ENCODE measurements around the gene MCM9. TPM values are rescaled to one million over a fixed set of nuclear protein-coding genes. Genes with fewer than 3 reads are reported as not detected.

Gene MCM9
- total and polyA plus RNA-seq, 11 donors = 2.1 to 8.5 (median 4.8) TPM

- 83 to 97% (median 94%) methylated on average over 6 of the region's 6 CpGs for WGBS, 4 donors
These were observed 143.5 kb downstream of the MCM9 start for GRCh38 chr6:118791499-118791898.

GRCh38 chr6:118789954-118790353 is 145.0 kb downstream of the MCM9 start:
- DNase-seq = no peak
- H3K9me3 ChIP-seq = no peaks in the 10 kb centered on the region
- no peaks in the 10 kb centered on the region for H3K36me3 ChIP-seq
- no peak overlapping the region for H3K27ac ChIP-seq
- TF ChIP-seq POLR2A (IDR thresholded peaks at IDR 0.05) (no peak), CTCF (IDR thresholded peaks at IDR 0.05) (no peak)
- H3K4me1 ChIP-seq = peaks cover 0 to 16% (median 5%) of the 10 kb centered on the region in 12 donors
- 75 to 87% (median 80%) methylated on average over 4 of the region's 4 CpGs for WGBS, 4 donors
- no peaks in the 10 kb centered on the region for H3K27me3 ChIP-seq
- ATAC-seq = no peak
- no peak overlapping the region for H3K4me3 ChIP-seq
- intact Hi-C loops (cut with DNase I) = loop anchor here in 1 of 10 donors (10.0 kb wide), 1 partner anchor 505 kb away; no protein-coding TSS in a partner anchor

More at GRCh38 chr6:118791499-118791898, 143.5 kb downstream of the MCM9 start:
- Histone ChIP-seq H3K27ac (no peak overlapping the region), H3K27me3 (no peaks in the 10 kb centered on the region), H3K4me3 (no peak overlapping the region), H3K9me3 (no peaks in the 10 kb centered on the region), H3K36me3 (no peaks in the 10 kb centered on the region), H3K4me1 (peaks cover 0 to 16% (median 5%) of the 10 kb centered on the region in 12 donors)
- ATAC-seq = no peak
- no peak for DNase-seq
- intact Hi-C loops (cut with DNase I) = no loop called here
- TF ChIP-seq CTCF (IDR thresholded peaks at IDR 0.05) = no peak
- TF ChIP-seq POLR2A (IDR thresholded peaks at IDR 0.05) = no peak

- Histone ChIP-seq H3K27ac (no peak overlapping the region), H3K36me3 (no peaks in the 10 kb centered on the region), H3K9me3 (no peaks in the 10 kb centered on the region), H3K4me3 (no peak overlapping the region), H3K4me1 (peaks cover 0 to 19% (median 8%) of the 10 kb centered on the region in 12 donors), H3K27me3 (no peaks in the 10 kb centered on the region)
- intact Hi-C loops (cut with DNase I) = loop anchor here in 1 of 10 donors (10.0 kb wide), 1 partner anchor 505 kb away; no protein-coding TSS in a partner anchor
- 95 to 99% (median 97%) methylated on average over 5 of the region's 5 CpGs for WGBS, 4 donors
- DNase-seq = no peak
- TF ChIP-seq POLR2A (IDR thresholded peaks at IDR 0.05) = no peak
- no peak for TF ChIP-seq CTCF (IDR thresholded peaks at IDR 0.05)
- ATAC-seq = no peak
These were observed 145.5 kb downstream of the MCM9 start for GRCh38 chr6:118789419-118789818.

- TF ChIP-seq POLR2A (IDR thresholded peaks at IDR 0.05) = no peak
- TF ChIP-seq CTCF (IDR thresholded peaks at IDR 0.05) = no peak
- 83 to 91% (median 88%) methylated on average over 4 of the region's 4 CpGs for WGBS, 4 donors
- Histone ChIP-seq H3K4me1 (peaks cover 0 to 20% (median 8%) of the 10 kb centered on the region in 12 donors), H3K27me3 (no peaks in the 10 kb centered on the region), H3K9me3 (no peaks in the 10 kb centered on the region), H3K4me3 (no peak overlapping the region), H3K27ac (no peak overlapping the region), H3K36me3 (no peaks in the 10 kb centered on the region)
- no peak for DNase-seq
- ATAC-seq = no peak
- intact Hi-C loops (cut with DNase I) = loop anchor here in 1 of 10 donors (10.0 kb wide), 1 partner anchor 504 kb away; no protein-coding TSS in a partner anchor
These were observed 146.3 kb downstream of the MCM9 start for GRCh38 chr6:118788702-118789101.

Data from heart left ventricle (tissue), 16 donors.